ENCODE measurements around the gene ACAP1. TPM values are rescaled to one million over a fixed set of nuclear protein-coding genes. Genes with fewer than 3 reads are reported as not detected.

Gene ACAP1
- total and polyA plus RNA-seq, 9 of the 15 experiments (the other 6 are each of a cell fraction or from before 2014, with no cell fraction given): 0.15 to 8.5 (median 2.4) TPM

- in situ Hi-C loops (cut with MboI): no loop called here
- FAIRE-seq: no peak
Measured at GRCh38 chr17:7317161-7317803, 19.0 kb upstream of the ACAP1 start.

GRCh38 chr17:7318121-7318860 lies 18.0 kb upstream of the ACAP1 start:
- Histone ChIP-seq H3K27me3 (ENCODE audit: control insufficient read depth in 2 of 2, insufficient read depth in 2 of 2, low read length in 2 of 2) (no peaks in the 10 kb centered on the region), H3K9me3 (replicated peaks; ENCODE audit: control insufficient read depth, insufficient read depth, low read depth, low read length) (no peaks in the 10 kb centered on the region), H2AFZ (ENCODE audit: low read depth, low read length) (no peak overlapping the region), H3K36me3 (ENCODE audit: control insufficient read depth, insufficient read depth, low read length) (peaks cover 73% of the 10 kb centered on the region; the same call in 2 of the 3 replicates), H3K4me2 (ENCODE audit: insufficient read depth, low read length) (no peak overlapping the region), H3K27ac (ENCODE audit: extremely low read depth, low read depth, low read length) (no peak overlapping the region), H3K4me3 (no peak overlapping the region), H3K9me1 (ENCODE audit: control insufficient read depth, insufficient read depth, low read length) (no peaks in the 10 kb centered on the region), H3K9ac (ENCODE audit: insufficient read depth in 1 of 2, low read depth in 2 of 2, low read length in 2 of 2) (no peak overlapping the region; a peak in 1 of 4 replicates), H3K4me1 (replicated peaks in 1 of 2; ENCODE audit: control insufficient read depth in 2 of 2, insufficient read depth in 2 of 2, low read length in 2 of 2) (peaks cover 5 to 18% of the 10 kb centered on the region in 2 experiments; a peak in 3 of 5 replicates), H4K20me1 (replicated peaks; ENCODE audit: control insufficient read depth, insufficient read depth, low read length) (peaks cover 4% of the 10 kb centered on the region; the same call in 1 of the 2 replicates), H3K79me2 (ENCODE audit: control insufficient read depth, insufficient read depth, low read length) (peaks cover 11% of the 10 kb centered on the region)
- DNase-seq (ENCODE audit: extremely low read depth in 1 of 4, low spot score in 3 of 4): no peak
- ATAC-seq: no peak
- WGBS (ENCODE audit: insufficient coverage, low coverage, missing lambda C conversion rate): 94% methylated on average over 9 of the region's 13 CpGs
- ChIA-PET POLR2A (interaction anchor here (0.8 kb wide), 1 partner anchor 167 kb away, joined by 3 read pairs; no protein-coding TSS in a partner anchor), CTCF (ENCODE audit: low intra/inter-chr PET ratio) (no interaction called here)
- in situ Hi-C loops (cut with MboI) (no loop called here), intact Hi-C loops (cut with micrococcal nuclease) (no loop called here)
- FAIRE-seq: no peak
- BruUV-seq (replicated peaks): no TSS peak
- no peak for TF ChIP-seq HES1 (IDR thresholded peaks at IDR 0.05; ENCODE audit: low read depth)
- TF ChIP-seq TBP (optimal IDR thresholded peaks at IDR 0.05; ENCODE audit: low read depth, low read length): no peak
- no peak for TF ChIP-seq ILK (tag; IDR thresholded peaks at IDR 0.05; ENCODE audit: borderline replicate concordance, low read depth)

More at GRCh38 chr17:7317161-7317803, 19.0 kb upstream of the ACAP1 start:
- intact Hi-C loops (cut with micrococcal nuclease): no loop called here
- no peak overlapping the region for H3K4me2 ChIP-seq (ENCODE audit: insufficient read depth, low read length)
- no peaks in the 10 kb centered on the region for H3K27me3 ChIP-seq (ENCODE audit: control insufficient read depth in 2 of 2, insufficient read depth in 2 of 2, low read length in 2 of 2)
- no peak overlapping the region for H3K27ac ChIP-seq (ENCODE audit: extremely low read depth, low read depth, low read length)
- H4K20me1 ChIP-seq (replicated peaks; ENCODE audit: control insufficient read depth, insufficient read depth, low read length): peaks cover 5% of the 10 kb centered on the region
- POLR2A ChIA-PET: interaction anchor here (0.6 to 0.8 kb wide), 3 partner anchors 8 to 168 kb away, joined by 3 read pairs; no protein-coding TSS in a partner anchor
- TF ChIP-seq HDAC3 (IDR thresholded peaks at IDR 0.05; ENCODE audit: borderline replicate concordance, partially characterized antibody) (no peak), LEF1 (IDR thresholded peaks at IDR 0.05) (no peak)
- no peak overlapping the region for H3K9ac ChIP-seq (ENCODE audit: insufficient read depth in 1 of 2, low read depth in 2 of 2, low read length in 2 of 2)
- H3K4me3 ChIP-seq: no peak overlapping the region
- H2AFZ ChIP-seq (ENCODE audit: low read depth, low read length): no peak overlapping the region
- CTCF ChIA-PET (ENCODE audit: low intra/inter-chr PET ratio): no interaction called here
- ATAC-seq: no peak
- H3K36me3 ChIP-seq (ENCODE audit: control insufficient read depth, insufficient read depth, low read length): peaks cover 73% of the 10 kb centered on the region; the same call in 2 of the 3 replicates
- no peak for DNase-seq (ENCODE audit: extremely low read depth in 1 of 4, low spot score in 3 of 4)
- H3K9me1 ChIP-seq (ENCODE audit: control insufficient read depth, insufficient read depth, low read length): peaks cover 3% of the 10 kb centered on the region
- BruUV-seq (replicated peaks): no TSS peak
- no peaks in the 10 kb centered on the region for H3K9me3 ChIP-seq (replicated peaks; ENCODE audit: control insufficient read depth, insufficient read depth, low read depth, low read length)
- WGBS (ENCODE audit: insufficient coverage, low coverage, missing lambda C conversion rate): 92% methylated on average over 11 of the region's 16 CpGs
- H3K79me2 ChIP-seq (ENCODE audit: control insufficient read depth, insufficient read depth, low read length): peaks cover 11% of the 10 kb centered on the region
- peaks cover 5 to 26% of the 10 kb centered on the region in 2 experiments; a peak in 3 of 5 replicates for H3K4me1 ChIP-seq (replicated peaks in 1 of 2; ENCODE audit: control insufficient read depth in 2 of 2, insufficient read depth in 2 of 2, low read length in 2 of 2)

Data from K562 (cell line).